GM19023 (cell line): ENCODE results near the gene MUC12.
"Not testable (repeated sequence)": the region's sequence is repeated elsewhere in the genome, so short reads cannot be mapped to it uniquely, and the experiment has no call there.

Experiments used
- ATAC-seq: cut with Tn5 transposase; IDR thresholded peaks from one replicate; pipeline ENCODE4 v1.9.1; 2021; ENCODE audit warnings: mild to moderate bottlenecking, moderate library complexity; ENCODE audit not compliant: unreplicated experiment

Gene MUC12

GRCh38 chr7:101058355-101058754 is 89.0 kb downstream of the MUC12 start:
- ATAC-seq, result no peak

GRCh38 chr7:101059620-101059942 is 90.2 kb downstream of the MUC12 start:
- ATAC-seq, result no peak

- no peak for ATAC-seq
Measured at GRCh38 chr7:101060992-101061391, 91.6 kb downstream of the MUC12 start.

GRCh38 chr7:101064176-101064550 is 94.8 kb downstream of the MUC12 start:
- not testable (repeated sequence) for ATAC-seq

GRCh38 chr7:101065162-101065561 is 95.8 kb downstream of the MUC12 start:
- not testable (repeated sequence) for ATAC-seq

- no peak for ATAC-seq
Measured at GRCh38 chr7:101066141-101066832, 96.9 kb downstream of the MUC12 start.

DNA sequence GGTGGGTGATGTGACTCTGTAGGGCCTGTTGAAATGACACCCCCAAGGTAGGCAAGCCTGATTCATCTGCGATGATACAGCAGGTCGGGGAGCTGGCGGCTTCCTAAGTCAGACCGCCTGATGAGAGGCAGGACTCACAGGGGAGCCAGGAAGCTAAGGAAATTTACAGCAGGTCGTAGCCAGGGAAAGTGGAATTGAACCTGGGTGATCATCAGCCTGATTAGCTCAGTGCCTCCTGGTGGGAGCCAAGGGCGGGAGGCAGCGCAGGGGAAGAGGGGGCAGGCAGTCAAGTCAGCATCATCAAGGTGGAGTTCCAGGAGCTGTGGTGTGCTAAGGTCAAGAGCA is 97.4 kb downstream of the MUC12 start:
- no peak for ATAC-seq

DNA sequence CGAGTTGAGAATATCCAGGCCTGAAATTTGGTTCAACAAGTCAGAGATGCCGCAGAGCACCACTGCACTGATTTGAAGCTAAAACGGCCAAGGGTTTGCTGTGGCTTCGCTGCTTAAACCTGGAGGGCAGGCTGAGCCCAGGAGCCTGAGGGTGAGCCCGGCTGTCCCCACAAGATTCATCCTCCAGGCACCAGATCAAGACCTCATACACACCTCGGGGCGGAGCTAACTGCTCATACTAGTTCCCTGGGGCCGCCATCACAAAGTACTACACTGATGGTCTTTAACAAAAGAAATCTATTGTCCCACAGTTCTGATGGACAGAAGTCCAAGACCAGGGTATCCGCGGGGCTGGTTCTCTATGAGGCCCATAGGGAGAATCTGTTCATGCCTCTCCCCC is 99.0 kb downstream of the MUC12 start:
- ATAC-seq, result no peak
